Endothelial cell of umbilical vein (primary cell): ENCODE results near the gene LMAN2. TPM values are rescaled to one million over a fixed set of nuclear protein-coding genes. Genes with fewer than 3 reads are reported as not detected.

Experiments
- BruUV-seq: library from RNA; stranded (reverse); fragments of 400-500 nt; replicated peaks from 2 replicates; lab custom pipeline; 2021; lab: Mats Ljungman, UMichigan
- CTCF ChIA-PET: fragments of 300-600, 350-600 bp; sonication (Branson Sonifier 250); formaldehyde crosslinking; loops from one replicate; lab custom pipeline; 2021; ENCODE audit warnings: antibody characterized with exemption, inconsistent platforms; lab: Charles Lee
- POLR2A ChIA-PET: fragments of 300-600, 350-600 bp; sonication (Branson Sonifier 250); formaldehyde crosslinking; loops from one replicate; lab custom pipeline; 2021; ENCODE audit warnings: antibody characterized with exemption, inconsistent platforms; lab: Charles Lee
- DNase-seq: peaks from one replicate; pipeline ENCODE4 v3.0.0-alpha.2; 2011; ENCODE audit warnings: low read depth, low spot score
- FAIRE-seq: peaks from 2 replicates; lab custom pipeline; 2011; peaks lifted over from hg19 to GRCh38; lab: Jason Lieb, UNC
- H2AFZ ChIP-seq: 2 replicates; pipeline ENCODE4 v1.6.0; 2012; ENCODE audit warnings: low read depth, low read length, control low read depth, inconsistent platforms
- H3K27ac ChIP-seq: 2 replicates; pipeline ENCODE4 v1.5.1; 2011; ENCODE audit warnings: low read depth, mild to moderate bottlenecking, control low read depth, low read length, moderate library complexity; ENCODE audit not compliant: insufficient read depth
- H3K27me3 ChIP-seq, 2 experiments: 2 replicates each; pipeline versions ENCODE4 v1.6.0 to v1.6.1; 2011; ENCODE audit warnings: low read length in 2 of 2, mixed read lengths in 1 of 2; ENCODE audit not compliant: control insufficient read depth in 2 of 2, insufficient read depth in 2 of 2
- H3K36me3 ChIP-seq, 2 experiments: 2 replicates in 1 of 2; 3 replicates in 1 of 2; pipeline ENCODE4 v1.5.1; 2011; ENCODE audit warnings: low read length in 2 of 2, mild to moderate bottlenecking in 1 of 2, moderate library complexity in 1 of 2; ENCODE audit not compliant: control insufficient read depth in 2 of 2, insufficient read depth in 2 of 2; ENCODE audit errors: extremely low read depth in 1 of 2
- H3K4me1 ChIP-seq: 3 replicates; pipeline ENCODE4 v1.5.1; 2011; ENCODE audit warnings: mild to moderate bottlenecking, low read length; ENCODE audit not compliant: control insufficient read depth, insufficient read depth; ENCODE audit errors: extremely low read depth
- H3K4me2 ChIP-seq: 2 replicates; pipeline ENCODE4 v1.6.1; 2011; ENCODE audit warnings: low read length, control low read depth, mixed read lengths; ENCODE audit not compliant: insufficient read depth
- H3K4me3 ChIP-seq, 3 experiments: fragments of 200-600 bp in 1 of 3; sonication (generic), shearing (Covaris generic) in 1 of 3; replicated peaks in 1 of 3; 2 replicates each; pipeline ENCODE4 v1.5.1; 2011 to 2016; ENCODE audit warnings: control low read depth in 3 of 3, low read length in 3 of 3, mild to moderate bottlenecking in 2 of 3, inconsistent platforms in 1 of 3, low read depth in 1 of 3, moderate library complexity in 1 of 3; ENCODE audit not compliant: insufficient read depth in 1 of 3
- H3K79me2 ChIP-seq: 2 replicates; pipeline ENCODE4 v1.6.0; 2012; ENCODE audit warnings: low read length, inconsistent platforms; ENCODE audit not compliant: control insufficient read depth, insufficient read depth
- H3K9ac ChIP-seq: replicated peaks from 2 replicates; pipeline ENCODE3; 2011; ENCODE audit warnings: low read length, control low read depth; ENCODE audit not compliant: insufficient read depth; ENCODE audit errors: extremely low read depth
- H3K9me1 ChIP-seq: replicated peaks from 3 replicates; pipeline ENCODE4 v1.6.0; 2011; ENCODE audit warnings: mild to moderate bottlenecking, low read length; ENCODE audit not compliant: control insufficient read depth, insufficient read depth; ENCODE audit errors: extremely low read depth
- H3K9me3 ChIP-seq: replicated peaks from 2 replicates; pipeline ENCODE4 v1.5.1; 2012; ENCODE audit warnings: low read length, inconsistent platforms; ENCODE audit not compliant: control insufficient read depth, insufficient read depth
- H4K20me1 ChIP-seq: replicated peaks from 2 replicates; pipeline ENCODE3; 2011; ENCODE audit warnings: mild to moderate bottlenecking, low read length; ENCODE audit not compliant: control insufficient read depth, insufficient read depth; ENCODE audit errors: extremely low read depth
- EZH2 ChIP-seq: IDR thresholded peaks from 2 replicates; pipeline ENCODE4 v1.6.1; 2012; ENCODE audit warnings: borderline replicate concordance, low read depth, mild to moderate bottlenecking, moderate library complexity, low read length, inconsistent platforms; ENCODE audit not compliant: severe bottlenecking
- FOS ChIP-seq: IDR thresholded peaks from 2 replicates; pipeline ENCODE4 v1.6.1; 2011; ENCODE audit warnings: mild to moderate bottlenecking, low read length, moderate library complexity, borderline replicate concordance; ENCODE audit not compliant: insufficient read depth
- GATA2 ChIP-seq: IDR thresholded peaks from 2 replicates; pipeline ENCODE4 v1.7.0; 2011; ENCODE audit warnings: low read depth, mild to moderate bottlenecking, moderate library complexity, mixed read lengths, low read length; ENCODE audit not compliant: insufficient read length, insufficient read depth
- JUN ChIP-seq: IDR thresholded peaks from 2 replicates; pipeline ENCODE4 v1.6.1; 2011; ENCODE audit warnings: borderline replicate concordance, low read depth; ENCODE audit not compliant: insufficient read length, insufficient read depth
- MYC ChIP-seq: IDR thresholded peaks from one replicate; pipeline ENCODE4 v1.6.1; 2011; ENCODE audit warnings: mild to moderate bottlenecking, low read depth, low read length
- POLR2A ChIP-seq: IDR thresholded peaks from 2 replicates; pipeline ENCODE4 v1.6.1; 2012; ENCODE audit warnings: low read depth, mild to moderate bottlenecking, control low read depth, low read length
- POLR2AphosphoS5 ChIP-seq: IDR thresholded peaks from 2 replicates; pipeline ENCODE4 v1.6.1; 2012; ENCODE audit warnings: low read depth, mild to moderate bottlenecking, control low read depth, low read length, moderate library complexity; ENCODE audit not compliant: insufficient read depth
- dilution Hi-C: fragments of 300-500 bp; cut with MboI; formaldehyde crosslinking; loops from one replicate; pipeline ENCODE4 v1.15.0; 2019; ENCODE audit warnings: low sequenced_read_pairs; ENCODE audit not compliant: extremely low pct_ligation_motif_present
- intact Hi-C: fragments of 100-400 bp; cut with micrococcal nuclease; formaldehyde crosslinking; loops from one replicate; pipeline ENCODE4 v1.10.0; 2022
- polyA plus RNA-seq, 4 experiments: library from polyadenylated mRNA; depleted of rRNA in 3 of 4; stranded (reverse) in 3 of 4; unstranded in 1 of 4; fragments of >200 nt; gene quantifications; 2 replicates each; pipeline versions ENCODE4 v1.2.1 to v1.2.3, GENCODE V29; 2011 to 2012; ENCODE audit warnings: missing spikeins in 1 of 4
- total RNA-seq: library from RNA; stranded (reverse); gene quantifications from 2 replicates; pipeline ENCODE4 v1.2.3, GENCODE V29; 2021
- TF ChIP-seq, protein P1 (sequence below): IDR thresholded peaks from 2 replicates; pipeline ENCODE4 v1.6.1; 2011; ENCODE audit not compliant: insufficient read depth, insufficient read length
- TF ChIP-seq, protein P2 (sequence below), 2 donors: IDR thresholded peaks; 1 replicate in 1 of 2; 2 replicates in 1 of 2; pipeline ENCODE4 v1.5.1; 2011; ENCODE audit warnings: low read length in 2 of 2, mild to moderate bottlenecking in 2 of 2, moderate library complexity in 2 of 2, control low read depth in 1 of 2, inconsistent platforms in 1 of 2, low read depth in 1 of 2; ENCODE audit not compliant: insufficient read depth in 1 of 2; ENCODE audit errors: extremely low read depth in 1 of 2

Gene LMAN2
- total and polyA plus RNA-seq, 2 donors (not counting 3 experiments of a cell fraction or from before 2014, with no cell fraction given): 151 to 370 TPM

GRCh38 chr5:177362610-177363507 is 11.4 kb upstream of the LMAN2 start:
- peak; percentile 77 for FAIRE-seq
- Histone ChIP-seq H3K9me3 (no peaks in the 10 kb centered on the region), H3K4me2 (peak overlapping the region; percentile 57), H3K4me1 (peaks cover 25% of the 10 kb centered on the region), H3K36me3 (no peaks in the 10 kb centered on the region), H4K20me1 (no peaks in the 10 kb centered on the region), H3K27ac (no peak overlapping the region), H3K27me3 (no peaks in the 10 kb centered on the region), H2AFZ (peak overlapping the region; percentile 89), H3K4me3 (peak overlapping the region in 2 of 3 experiments; percentile 17 to 24), H3K9ac (no peak overlapping the region), H3K79me2 (no peaks in the 10 kb centered on the region), H3K9me1 (no peaks in the 10 kb centered on the region)
- dilution Hi-C loops: loop anchor here (5.0 kb wide), 1 partner anchor 41 kb away; no protein-coding TSS in a partner anchor
- TF ChIP-seq GATA2 (no peak), JUN (no peak), POLR2A (no peak), FOS (no peak), MYC (no peak), EZH2 (no peak), POLR2AphosphoS5 (no peak)
- TF ChIP-seq, protein P1, sequence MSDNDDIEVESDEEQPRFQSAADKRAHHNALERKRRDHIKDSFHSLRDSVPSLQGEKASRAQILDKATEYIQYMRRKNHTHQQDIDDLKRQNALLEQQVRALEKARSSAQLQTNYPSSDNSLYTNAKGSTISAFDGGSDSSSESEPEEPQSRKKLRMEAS: no peak
- TF ChIP-seq, protein P2, sequence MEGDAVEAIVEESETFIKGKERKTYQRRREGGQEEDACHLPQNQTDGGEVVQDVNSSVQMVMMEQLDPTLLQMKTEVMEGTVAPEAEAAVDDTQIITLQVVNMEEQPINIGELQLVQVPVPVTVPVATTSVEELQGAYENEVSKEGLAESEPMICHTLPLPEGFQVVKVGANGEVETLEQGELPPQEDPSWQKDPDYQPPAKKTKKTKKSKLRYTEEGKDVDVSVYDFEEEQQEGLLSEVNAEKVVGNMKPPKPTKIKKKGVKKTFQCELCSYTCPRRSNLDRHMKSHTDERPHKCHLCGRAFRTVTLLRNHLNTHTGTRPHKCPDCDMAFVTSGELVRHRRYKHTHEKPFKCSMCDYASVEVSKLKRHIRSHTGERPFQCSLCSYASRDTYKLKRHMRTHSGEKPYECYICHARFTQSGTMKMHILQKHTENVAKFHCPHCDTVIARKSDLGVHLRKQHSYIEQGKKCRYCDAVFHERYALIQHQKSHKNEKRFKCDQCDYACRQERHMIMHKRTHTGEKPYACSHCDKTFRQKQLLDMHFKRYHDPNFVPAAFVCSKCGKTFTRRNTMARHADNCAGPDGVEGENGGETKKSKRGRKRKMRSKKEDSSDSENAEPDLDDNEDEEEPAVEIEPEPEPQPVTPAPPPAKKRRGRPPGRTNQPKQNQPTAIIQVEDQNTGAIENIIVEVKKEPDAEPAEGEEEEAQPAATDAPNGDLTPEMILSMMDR (IDR thresholded peaks at IDR 0.05; ENCODE audit: extremely low read depth in 1 of 2, insufficient read depth in 1 of 2, low read depth in 1 of 2, low read length in 2 of 2): no peak
- CTCF ChIA-PET: interaction anchor here (1.0 to 1.8 kb wide), 2 partner anchors 11 to 27 kb away, joined by 3 to 9 read pairs; partner anchors contain the start of gene LMAN2
- POLR2A ChIA-PET: no interaction called here
- intact Hi-C loops: no loop called here
- DNase-seq: peak; percentile 53
- no TSS peak for BruUV-seq
